ENCODE data around the gene NDUFA13.

DNA sequence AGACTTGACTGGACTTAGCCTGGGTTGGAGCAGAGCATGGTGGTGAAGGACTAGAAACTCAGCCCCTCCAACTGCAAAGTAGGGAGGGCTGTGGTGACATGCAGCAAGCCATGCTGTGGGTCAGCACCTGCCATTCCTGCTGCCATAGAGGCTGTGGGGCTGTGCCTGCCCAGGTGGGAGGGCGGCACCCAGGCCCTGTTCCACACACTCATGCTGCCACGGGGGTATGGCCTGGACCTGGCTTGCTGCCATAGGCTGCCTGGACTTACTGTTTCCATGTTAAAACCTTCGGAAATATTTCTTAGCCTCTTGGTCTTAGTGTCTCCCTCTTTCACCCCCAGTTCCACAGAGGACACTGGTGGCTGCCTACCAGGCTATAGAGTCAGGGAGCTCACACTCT lies 51.4 kb downstream of the NDUFA13 start:
- TF ChIP-seq GATA2 (IDR thresholded peaks at IDR 0.05; ENCODE audit: low read depth, low read length) = no peak
- no peak for TF ChIP-seq GATA3 (IDR thresholded peaks at IDR 0.05; ENCODE audit: low read depth, low read length)
